Activated CD8-positive, alpha-beta T cell treated with anti-CD3 and anti-CD28 coated beads for 36 hours (primary cell): ENCODE data around the gene GTF2H2C. TPM values are rescaled to one million over a fixed set of nuclear protein-coding genes. Genes with fewer than 3 reads are reported as not detected.
"Not testable (repeated sequence)": the region's sequence is repeated elsewhere in the genome, so short reads cannot be mapped to it uniquely, and the experiment has no call there.

Experiments
- ATAC-seq: fragments of 200-7000 bp; cut with Tn5 transposase; one replicate; pipeline ENCODE4 v1.10.0; 2021; ENCODE audit warnings: mild to moderate bottlenecking, moderate library complexity
- CTCF ChIA-PET: fragments of 350-600 bp; sonication (Branson Sonifier 250); formaldehyde crosslinking; loops from one replicate; lab custom pipeline; 2021; ENCODE audit warnings: antibody characterized with exemption; lab: Charles Lee
- POLR2A ChIA-PET: fragments of 350-600 bp; sonication (Branson Sonifier 250); formaldehyde crosslinking; loops from one replicate; lab custom pipeline; 2021; ENCODE audit warnings: antibody characterized with exemption; lab: Charles Lee
- DNase-seq: peaks from one replicate; pipeline ENCODE4 v3.0.0-alpha.2; 2020
- H3K27ac Mint-ChIP-seq: one replicate; pipeline ENCODE4 v1.8.0; 2021; ENCODE audit warnings: mild to moderate bottlenecking, mixed read lengths
- H3K27me3 Mint-ChIP-seq: one replicate; pipeline ENCODE4 v1.8.0; 2021; ENCODE audit warnings: mixed read lengths
- H3K36me3 Mint-ChIP-seq: one replicate; pipeline ENCODE4 v1.8.0; 2021; ENCODE audit warnings: low read depth, mixed read lengths
- H3K4me1 Mint-ChIP-seq: one replicate; pipeline ENCODE4 v1.8.0; 2021; ENCODE audit warnings: low read depth, mixed read lengths
- H3K4me3 Mint-ChIP-seq: one replicate; pipeline ENCODE4 v1.8.0; 2021; ENCODE audit warnings: mild to moderate bottlenecking, moderate library complexity, mixed read lengths
- H3K9me3 Mint-ChIP-seq: one replicate; pipeline ENCODE4 v1.8.0; 2021; ENCODE audit warnings: mixed read lengths
- intact Hi-C: fragments of 100-400 bp; cut with micrococcal nuclease; formaldehyde crosslinking; loops from one replicate; pipeline ENCODE4 v1.10.0; 2022
- total RNA-seq, 2 experiments: library from RNA; stranded (reverse); gene quantifications; one replicate each; pipeline ENCODE4 v1.2.3, GENCODE V29; 2021

GTF2H2C gene
- total RNA-seq, 2 experiments from 2014 or later, result 40.0 to 42.1 TPM

DNA sequence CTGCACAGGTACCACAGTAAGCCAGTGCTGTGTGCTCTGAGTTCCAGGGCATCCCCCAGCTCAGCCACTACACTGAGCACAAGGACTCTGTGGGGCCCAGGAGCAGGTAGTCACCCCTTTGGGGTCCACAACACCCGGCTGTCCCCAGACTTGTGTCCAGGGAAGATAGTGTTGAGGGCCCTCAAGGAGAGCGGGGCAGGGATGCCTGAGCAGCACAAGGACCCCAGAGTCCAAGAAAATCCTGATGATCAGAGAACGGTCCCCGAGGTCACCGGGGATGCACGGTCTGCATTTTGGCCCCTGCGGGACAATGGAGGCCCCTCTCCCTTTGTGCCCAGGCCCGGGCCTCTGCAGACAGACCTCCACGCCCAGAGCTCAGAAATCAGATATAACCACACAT is 71.9 kb downstream of the GTF2H2C start:
- H3K27me3 Mint-ChIP-seq, H3K4me1 Mint-ChIP-seq, ATAC-seq, H3K36me3 Mint-ChIP-seq, DNase-seq, H3K9me3 Mint-ChIP-seq, H3K4me3 Mint-ChIP-seq, POLR2A ChIA-PET, CTCF ChIA-PET, H3K27ac Mint-ChIP-seq, intact Hi-C loops: not testable (repeated sequence)

Other genes with a start within 250 kb of the GTF2H2C start
- 1 to 10 TPM; 8.3 to 9.1 TPM for gene CCDC125, start 227.4 kb upstream of the GTF2H2C start, total RNA-seq
- gene AK6, start 190.7 kb upstream of the GTF2H2C start, total RNA-seq, result 100 to 1,000 TPM in 1 of 2 experiments, 10 to 100 TPM in 1; 95.7 to 107 TPM
- 10 to 100 TPM; 68.8 to 70.6 TPM for gene TAF9, start 190.7 kb upstream of the GTF2H2C start, total RNA-seq
- gene RAD17, start 190.4 kb upstream of the GTF2H2C start, total RNA-seq, result 10 to 100 TPM; 22.9 to 26.5 TPM
- gene MARVELD2, start 145.1 kb upstream of the GTF2H2C start, total RNA-seq, result under 1 TPM; 0.29 to 0.60 TPM
- gene OCLN, start 67.4 kb upstream of the GTF2H2C start, total RNA-seq, result 1 to 10 TPM in 1 of 2 experiments, under 1 TPM in 1; 0.56 to 1.0 TPM